B cell (primary cell): ENCODE results near the gene PRRT4. TPM values are rescaled to one million over a fixed set of nuclear protein-coding genes. Genes with fewer than 3 reads are reported as not detected.

Experiments
- ATAC-seq: fragments of 200-7000 bp; cut with Tn5 transposase; one replicate; pipeline ENCODE4 v1.10.0; 2021; ENCODE audit warnings: low read depth, mild to moderate bottlenecking, moderate number of reproducible peaks, moderate library complexity
- CTCF ChIA-PET: fragments of 350-600 bp; sonication (Branson Sonifier 250); formaldehyde crosslinking; loops from one replicate; lab custom pipeline; 2021; ENCODE audit warnings: antibody characterized with exemption, inconsistent platforms; lab: Charles Lee
- POLR2A ChIA-PET: fragments of 350-600 bp; sonication (Branson Sonifier 250); formaldehyde crosslinking; loops from one replicate; lab custom pipeline; 2021; ENCODE audit warnings: antibody characterized with exemption; lab: Charles Lee
- DNase-seq: peaks from one replicate; pipeline ENCODE4 v3.0.0; 2013
- H2AFZ ChIP-seq: 2 replicates; pipeline ENCODE4 v1.6.1; 2012; ENCODE audit warnings: mild to moderate bottlenecking, low read depth, low read length; ENCODE audit not compliant: insufficient read depth, poor library complexity, severe bottlenecking
- H3K27ac ChIP-seq, 2 donors: 1 replicate in 1 of 2; 2 replicates in 1 of 2; pipeline ENCODE4 v1.5.1; 2012 to 2013; ENCODE audit warnings: low read length in 2 of 2, mild to moderate bottlenecking in 2 of 2, moderate library complexity in 1 of 2
- H3K27me3 ChIP-seq, 4 experiments: fragments of 200-600 bp in 1 of 4; sonication (generic) in 1 of 4; replicated peaks in 1 of 4; 1 replicate in 2 of 4; 2 replicates in 2 of 4; pipeline versions ENCODE4 v1.6.1 to v1.7.0; 2013 to 2016; ENCODE audit warnings: low read length in 3 of 4, mild to moderate bottlenecking in 2 of 4, mixed read lengths in 1 of 4, moderate library complexity in 1 of 4; ENCODE audit not compliant: insufficient read depth in 4 of 4, control insufficient read depth in 3 of 4; ENCODE audit errors: control extremely low read depth in 1 of 4
- H3K36me3 ChIP-seq, 2 experiments: replicated peaks in 1 of 2; 1 replicate in 1 of 2; 2 replicates in 1 of 2; pipeline versions ENCODE4 v1.6.1 to v1.7.1; 2013; ENCODE audit warnings: low read length in 1 of 2; ENCODE audit not compliant: insufficient read depth in 2 of 2, control insufficient read depth in 1 of 2; ENCODE audit errors: control extremely low read depth in 1 of 2, extremely low read depth in 1 of 2
- H3K4me1 ChIP-seq, 2 donors: fragments of 200-600 bp in 1 of 2; sonication (generic) in 1 of 2; 1 replicate in 1 of 2; 2 replicates in 1 of 2; pipeline versions ENCODE4 v1.5.1 to v1.6.1; 2013 to 2017; ENCODE audit warnings: low read length in 2 of 2; ENCODE audit not compliant: control insufficient read depth in 2 of 2, insufficient read depth in 2 of 2
- H3K4me2 ChIP-seq: replicated peaks from 2 replicates; pipeline ENCODE3; 2012; ENCODE audit warnings: mild to moderate bottlenecking, low read depth, low read length; ENCODE audit not compliant: poor library complexity, severe bottlenecking
- H3K4me3 ChIP-seq, 5 experiments: fragments of 200-600 bp in 1 of 5; sonication (generic) in 1 of 5; 1 replicate in 3 of 5; 2 replicates in 2 of 5; pipeline versions ENCODE4 v1.5.1 to v1.7.0; 2011 to 2016; ENCODE audit warnings: low read length in 4 of 5, mild to moderate bottlenecking in 4 of 5, low read depth in 2 of 5, control low read depth in 1 of 5, moderate library complexity in 1 of 5; ENCODE audit not compliant: insufficient read depth in 1 of 5; ENCODE audit errors: control extremely low read depth in 1 of 5, extremely low read depth in 1 of 5
- H3K79me2 ChIP-seq: fragments of 200-600 bp; sonication (generic); one replicate; pipeline ENCODE4 v1.6.0; 2016; ENCODE audit warnings: low read length; ENCODE audit not compliant: control insufficient read depth, insufficient read depth
- H3K9ac ChIP-seq: fragments of 200-600 bp; sonication (generic); 2 replicates; pipeline ENCODE4 v1.6.1; 2017; ENCODE audit warnings: mild to moderate bottlenecking, low read length, moderate library complexity
- H3K9me3 ChIP-seq, 3 donors: one replicate each; pipeline versions ENCODE4 v1.6.1 to v1.7.1; 2013; ENCODE audit warnings: low read length in 2 of 3; ENCODE audit not compliant: control insufficient read depth in 2 of 3, insufficient read depth in 1 of 3; ENCODE audit errors: control extremely low read depth in 1 of 3
- H4K20me1 ChIP-seq: 2 replicates; pipeline ENCODE4 v1.6.0; 2012; ENCODE audit warnings: mild to moderate bottlenecking, low read length; ENCODE audit not compliant: insufficient read depth, control insufficient read depth, poor library complexity, severe bottlenecking
- H3K27ac Mint-ChIP-seq: one replicate; pipeline ENCODE4 v1.8.0; 2021; ENCODE audit warnings: mixed read lengths
- H3K27me3 Mint-ChIP-seq: one replicate; pipeline ENCODE4 v1.8.0; 2021; ENCODE audit warnings: mixed read lengths
- H3K4me1 Mint-ChIP-seq: one replicate; pipeline ENCODE4 v1.8.0; 2021; ENCODE audit warnings: mixed read lengths
- H3K4me3 Mint-ChIP-seq: one replicate; pipeline ENCODE4 v1.8.0; 2021; ENCODE audit warnings: mixed read lengths
- H3K9me3 Mint-ChIP-seq: one replicate; pipeline ENCODE4 v1.8.0; 2022; ENCODE audit warnings: mixed read lengths; ENCODE audit not compliant: insufficient read depth
- CTCF ChIP-seq: fragments of 200-600 bp; IDR thresholded peaks from one replicate; pipeline ENCODE4 v1.8.0; 2022; ENCODE audit warnings: antibody characterized with exemption, mild to moderate bottlenecking
- EZH2 ChIP-seq: IDR thresholded peaks from 2 replicates; pipeline ENCODE4 v1.6.1; 2012; ENCODE audit warnings: borderline replicate concordance, low read depth, mild to moderate bottlenecking, moderate library complexity, low read length; ENCODE audit not compliant: insufficient read depth, poor library complexity, severe bottlenecking
- WGBS: methylation state at CpG from one replicate; pipeline ENCODE4 v1.1.5; 2013; ENCODE audit warnings: missing lambda C conversion rate; ENCODE audit not compliant: insufficient coverage; 5-methylcytosine and 5-hydroxymethylcytosine counted together
- intact Hi-C: fragments of 100-400 bp; cut with micrococcal nuclease; formaldehyde crosslinking; loops from one replicate; pipeline ENCODE4 v1.10.0; 2022
- polyA plus RNA-seq: library from polyadenylated mRNA; depleted of rRNA; stranded (reverse); fragments of >200 nt; gene quantifications from 2 replicates; pipeline ENCODE4 v1.2.3, GENCODE V29; 2012
- total RNA-seq, 2 donors: library from RNA; stranded (reverse); fragments of 120-200 nt in 1 of 2; gene quantifications; 1 replicate in 1 of 2; 2 replicates in 1 of 2; pipeline versions ENCODE4 v1.2.3 to v1.2.4, GENCODE V29; 2013 to 2022

Gene PRRT4
- total and polyA plus RNA-seq, 2 donors (not counting 1 experiment from before 2014, with no cell fraction given): 0.04 to 0.20 TPM

GRCh38 chr7:128349466-128349825 is 12.0 kb downstream of the PRRT4 start:
- Histone ChIP-seq H4K20me1 (no peaks in the 10 kb centered on the region), H3K4me3 (no peak overlapping the region), H3K79me2 (no peaks in the 10 kb centered on the region), H3K27me3 (peaks cover 0 to 48% (median 15%) of the 10 kb centered on the region in 4 experiments), H3K4me2 (no peak overlapping the region), H3K4me1 (peaks cover 0 to 2% of the 10 kb centered on the region in 2 donors), H3K27ac (no peak overlapping the region), H2AFZ (no peak overlapping the region), H3K36me3 (no peaks in the 10 kb centered on the region), H3K9me3 (peaks cover 0 to 5% (median 0%) of the 10 kb centered on the region in 3 donors), H3K9ac (no peak overlapping the region)
- no CpG with 5 or more reads among the region's 4 CpGs for WGBS
- peaks cover 41% of the 10 kb centered on the region for H3K27me3 Mint-ChIP-seq
- no peak for DNase-seq
- ChIA-PET CTCF (interaction anchor here (1.1 kb wide), 1 partner anchor 39 kb away, joined by 3 read pairs; no protein-coding TSS in a partner anchor), POLR2A (interaction anchor here (0.5 kb wide), 1 partner anchor 159 kb away, joined by 4 read pairs; no protein-coding TSS in a partner anchor)
- ATAC-seq: no peak
- peaks cover 5% of the 10 kb centered on the region for H3K4me1 Mint-ChIP-seq
- intact Hi-C loops: loop anchor here (10.0 kb wide), 1 partner anchor 875 kb away; the partner anchor contains the start of gene AHCYL2
- no peaks in the 10 kb centered on the region for H3K9me3 Mint-ChIP-seq
- peak overlapping the region; percentile 32 for H3K4me3 Mint-ChIP-seq
- TF ChIP-seq EZH2 (no peak), CTCF (no peak)
- H3K27ac Mint-ChIP-seq: no peak overlapping the region

GRCh38 chr7:128347647-128348097 is 13.8 kb downstream of the PRRT4 start:
- CTCF ChIA-PET: interaction anchor here (0.7 to 2.3 kb wide), 13 partner anchors 8 to 113 kb away, joined by 3 to 32 read pairs (median 4); no protein-coding TSS in a partner anchor
- Histone ChIP-seq H2AFZ (no peak overlapping the region), H3K79me2 (peaks cover 8% of the 10 kb centered on the region), H3K4me1 (peaks cover 8 to 12% of the 10 kb centered on the region in 2 donors), H3K27me3 (peaks cover 0 to 37% (median 12%) of the 10 kb centered on the region in 4 experiments), H3K27ac (no peak overlapping the region), H4K20me1 (no peaks in the 10 kb centered on the region), H3K4me2 (no peak overlapping the region), H3K36me3 (no peaks in the 10 kb centered on the region), H3K4me3 (no peak overlapping the region), H3K9ac (no peak overlapping the region), H3K9me3 (peaks cover 0 to 7% (median 0%) of the 10 kb centered on the region in 3 donors)
- Mint-ChIP-seq H3K27ac (no peak overlapping the region), H3K27me3 (peaks cover 28% of the 10 kb centered on the region), H3K9me3 (no peaks in the 10 kb centered on the region), H3K4me3 (no peak overlapping the region), H3K4me1 (peaks cover 9% of the 10 kb centered on the region)
- 5% methylated on average over 2 of the region's 2 CpGs for WGBS
- TF ChIP-seq EZH2 (no peak), CTCF (peak; percentile 41)
- POLR2A ChIA-PET: no interaction called here
- ATAC-seq (no peak), DNase-seq (no peak)
- intact Hi-C loops: loop anchor here (1.0 to 10.0 kb wide), 2 partner anchors 40 to 877 kb away; partner anchors contain the start of gene AHCYL2
